Trophoblast cell (in vitro differentiated cells and primary cell): ENCODE results near the gene RTL10.

Experiments
- DNase-seq, 2 donors: peaks; one replicate each; pipeline ENCODE4 v3.0.0-alpha.2; 2016
- H2AFZ ChIP-seq: 2 replicates; pipeline ENCODE4 v1.6.1; 2013; ENCODE audit warnings: low read length, moderate library complexity, mild to moderate bottlenecking; ENCODE audit not compliant: insufficient read depth, poor library complexity
- H2AK5ac ChIP-seq: 2 replicates; pipeline ENCODE4 v1.6.1; 2013; ENCODE audit warnings: mild to moderate bottlenecking, low read length
- H2BK120ac ChIP-seq: 2 replicates; pipeline ENCODE4 v1.6.1; 2013; ENCODE audit warnings: low read length, mild to moderate bottlenecking, moderate library complexity; ENCODE audit not compliant: insufficient read depth, poor library complexity
- H2BK12ac ChIP-seq: 2 replicates; pipeline ENCODE4 v1.6.1; 2013; ENCODE audit warnings: mild to moderate bottlenecking, low read length, moderate library complexity
- H2BK5ac ChIP-seq: 2 replicates; pipeline ENCODE4 v1.6.1; 2013; ENCODE audit warnings: low read length, low read depth, moderate library complexity, mild to moderate bottlenecking; ENCODE audit not compliant: poor library complexity
- H3K14ac ChIP-seq: 2 replicates; pipeline ENCODE4 v1.6.1; 2013; ENCODE audit warnings: mild to moderate bottlenecking, low read length
- H3K18ac ChIP-seq: 2 replicates; pipeline ENCODE4 v1.6.1; 2013; ENCODE audit warnings: mild to moderate bottlenecking, low read length
- H3K23ac ChIP-seq: 2 replicates; pipeline ENCODE4 v1.6.1; 2013; ENCODE audit warnings: low read length
- H3K27ac ChIP-seq: 2 replicates; pipeline ENCODE4 v1.5.1; 2013; ENCODE audit warnings: low read depth, mild to moderate bottlenecking, inconsistent platforms, low read length, moderate library complexity
- H3K27me3 ChIP-seq: 2 replicates; pipeline ENCODE4 v1.6.1; 2013; ENCODE audit warnings: inconsistent platforms, mild to moderate bottlenecking, low read length, moderate library complexity; ENCODE audit not compliant: insufficient read depth
- H3K36me3 ChIP-seq, 2 experiments: 1 replicate in 1 of 2; 2 replicates in 1 of 2; pipeline ENCODE4 v1.6.1; 2013; ENCODE audit warnings: low read length in 2 of 2, mild to moderate bottlenecking in 2 of 2, moderate library complexity in 1 of 2; ENCODE audit not compliant: insufficient read depth in 2 of 2, control insufficient read depth in 1 of 2
- H3K4ac ChIP-seq: 2 replicates; pipeline ENCODE4 v1.6.1; 2013; ENCODE audit warnings: low read depth, mild to moderate bottlenecking, low read length, moderate library complexity
- H3K4me1 ChIP-seq, 2 experiments: 1 replicate in 1 of 2; 2 replicates in 1 of 2; pipeline ENCODE4 v1.6.1; 2013; ENCODE audit warnings: low read length in 2 of 2, mild to moderate bottlenecking in 2 of 2, moderate library complexity in 1 of 2; ENCODE audit not compliant: insufficient read depth in 2 of 2, control insufficient read depth in 1 of 2
- H3K4me2 ChIP-seq: 2 replicates; pipeline ENCODE4 v1.6.1; 2013; ENCODE audit warnings: inconsistent platforms, mild to moderate bottlenecking, low read length, moderate library complexity
- H3K4me3 ChIP-seq: 2 replicates; pipeline ENCODE4 v1.5.1; 2013; ENCODE audit warnings: mild to moderate bottlenecking, low read depth, low read length, inconsistent platforms
- H3K79me1 ChIP-seq: one replicate; pipeline ENCODE4 v1.6.1; 2013; ENCODE audit warnings: low read length
- H3K79me2 ChIP-seq: 2 replicates; pipeline ENCODE4 v1.6.1; 2013; ENCODE audit warnings: low read length, mild to moderate bottlenecking; ENCODE audit not compliant: control insufficient read depth, insufficient read depth, poor library complexity
- H3K9ac ChIP-seq: 2 replicates; pipeline ENCODE4 v1.6.1; 2013; ENCODE audit warnings: mild to moderate bottlenecking, low read length
- H3K9me3 ChIP-seq: 2 replicates; pipeline ENCODE4 v1.6.1; 2013; ENCODE audit warnings: low read depth, mild to moderate bottlenecking, control low read depth, inconsistent platforms, low read length; ENCODE audit not compliant: insufficient read depth
- H4K12ac ChIP-seq: 2 replicates; pipeline ENCODE4 v1.6.1; 2013; ENCODE audit warnings: low read depth, mild to moderate bottlenecking, low read length, moderate library complexity
- H4K8ac ChIP-seq: 2 replicates; pipeline ENCODE4 v1.6.1; 2013; ENCODE audit warnings: low read depth, mild to moderate bottlenecking, low read length, moderate library complexity
- H4K91ac ChIP-seq: one replicate; pipeline ENCODE4 v1.6.1; 2013; ENCODE audit warnings: low read depth, mild to moderate bottlenecking, low read length, moderate library complexity
- WGBS: extraction: QIAGEN DNeasy Blood & Tissue Kit; methylation state at CpG from one replicate; pipeline ENCODE4 v1.1.7; 2013; ENCODE audit warnings: missing lambda C conversion rate; ENCODE audit not compliant: insufficient read length, insufficient coverage; ENCODE audit errors: extremely low coverage; 5-methylcytosine and 5-hydroxymethylcytosine counted together

RTL10 gene

GRCh38 chr22:19841641-19842392 lies 12.9 kb downstream of the RTL10 start:
- Histone ChIP-seq H3K27ac (no peak overlapping the region), H3K79me2 (no peaks in the 10 kb centered on the region), H3K4me3 (no peak overlapping the region), H2AFZ (no peak overlapping the region), H3K36me3 (no peaks in the 10 kb centered on the region), H3K4me2 (no peak overlapping the region), H3K4ac (no peak overlapping the region), H2BK12ac (no peak overlapping the region), H3K9ac (no peak overlapping the region), H2BK5ac (no peak overlapping the region), H2AK5ac (no peak overlapping the region), H3K4me1 (peaks cover 3 to 6% of the 10 kb centered on the region in 2 experiments), H4K91ac (no peak overlapping the region), H4K8ac (no peak overlapping the region), H3K18ac (peak overlapping the region; percentile 26), H3K14ac (peak overlapping the region; percentile 12), H4K12ac (no peak overlapping the region), H3K23ac (no peak overlapping the region), H3K9me3 (no peaks in the 10 kb centered on the region), H3K27me3 (no peaks in the 10 kb centered on the region), H2BK120ac (no peak overlapping the region), H3K79me1 (no peaks in the 10 kb centered on the region)
- no peak for DNase-seq
- whole genome bisulfite sequencing = 100% methylated on average over 1 of the region's 8 CpGs

GRCh38 chr22:19840955-19841640 lies 13.6 kb downstream of the RTL10 start:
- WGBS = no CpG with 5 or more reads among the region's 6 CpGs

GRCh38 chr22:19840059-19840458 lies 14.6 kb downstream of the RTL10 start:
- Histone ChIP-seq H4K12ac (no peak overlapping the region), H3K79me2 (no peaks in the 10 kb centered on the region), H2AFZ (no peak overlapping the region), H4K91ac (no peak overlapping the region), H2BK12ac (no peak overlapping the region), H2BK5ac (no peak overlapping the region), H3K36me3 (no peaks in the 10 kb centered on the region), H3K27me3 (no peaks in the 10 kb centered on the region), H3K9me3 (no peaks in the 10 kb centered on the region), H3K9ac (no peak overlapping the region), H3K79me1 (no peaks in the 10 kb centered on the region), H3K4me3 (no peak overlapping the region), H4K8ac (no peak overlapping the region), H3K14ac (no peak overlapping the region), H3K4me2 (no peak overlapping the region), H3K23ac (no peak overlapping the region), H2BK120ac (no peak overlapping the region), H3K27ac (no peak overlapping the region), H3K4me1 (peaks cover 3 to 6% of the 10 kb centered on the region in 2 experiments), H2AK5ac (no peak overlapping the region), H3K18ac (no peak overlapping the region), H3K4ac (no peak overlapping the region)
- WGBS = no CpG with 5 or more reads among the region's 4 CpGs
- DNase-seq = no peak

More at GRCh38 chr22:19840955-19841640, 13.6 kb downstream of the RTL10 start:
- no peak overlapping the region for H4K91ac ChIP-seq
- no peaks in the 10 kb centered on the region for H3K9me3 ChIP-seq
- no peak overlapping the region for H3K14ac ChIP-seq
- no peak overlapping the region for H3K27ac ChIP-seq
- DNase-seq = no peak
- H3K36me3 ChIP-seq = no peaks in the 10 kb centered on the region
- no peak overlapping the region for H3K4me2 ChIP-seq
- H2BK120ac ChIP-seq = no peak overlapping the region
- H3K4ac ChIP-seq = no peak overlapping the region
- H3K79me1 ChIP-seq = no peaks in the 10 kb centered on the region
- no peak overlapping the region for H3K23ac ChIP-seq
- no peaks in the 10 kb centered on the region for H3K79me2 ChIP-seq
- no peak overlapping the region for H3K18ac ChIP-seq
- no peak overlapping the region for H3K4me3 ChIP-seq
- H4K8ac ChIP-seq = no peak overlapping the region
- no peak overlapping the region for H3K9ac ChIP-seq
- no peak overlapping the region for H2AK5ac ChIP-seq
- H3K27me3 ChIP-seq = no peaks in the 10 kb centered on the region
- H2BK5ac ChIP-seq = no peak overlapping the region
- no peak overlapping the region for H2BK12ac ChIP-seq
- H2AFZ ChIP-seq = no peak overlapping the region
- H3K4me1 ChIP-seq = peaks cover 3 to 6% of the 10 kb centered on the region in 2 experiments
- no peak overlapping the region for H4K12ac ChIP-seq

- no peak overlapping the region for H4K91ac ChIP-seq
- no peak overlapping the region for H3K4me3 ChIP-seq
- no peak overlapping the region for H3K4me2 ChIP-seq
- no peak overlapping the region for H2BK12ac ChIP-seq
- peaks cover 0 to 3% of the 10 kb centered on the region in 2 experiments for H3K4me1 ChIP-seq
- H3K23ac ChIP-seq = no peak overlapping the region
- WGBS = no CpG with 5 or more reads among the region's 6 CpGs
- no peaks in the 10 kb centered on the region for H3K79me1 ChIP-seq
- H3K9ac ChIP-seq = no peak overlapping the region
- H2AFZ ChIP-seq = no peak overlapping the region
- no peak overlapping the region for H3K4ac ChIP-seq
- H3K14ac ChIP-seq = no peak overlapping the region
- no peak overlapping the region for H2AK5ac ChIP-seq
- H2BK120ac ChIP-seq = no peak overlapping the region
- H2BK5ac ChIP-seq = no peak overlapping the region
- no peaks in the 10 kb centered on the region for H3K36me3 ChIP-seq
- H4K8ac ChIP-seq = no peak overlapping the region
- H4K12ac ChIP-seq = no peak overlapping the region
- H3K9me3 ChIP-seq = no peaks in the 10 kb centered on the region
- no peak overlapping the region for H3K18ac ChIP-seq
- H3K79me2 ChIP-seq = no peaks in the 10 kb centered on the region
- no peak overlapping the region for H3K27ac ChIP-seq
- no peaks in the 10 kb centered on the region for H3K27me3 ChIP-seq
- DNase-seq = no peak
These were observed 16.8 kb downstream of the RTL10 start for GRCh38 chr22:19837915-19838314.
